HFF-Myc (cell line): ENCODE data around the gene LRRC4C.
"Not testable (repeated sequence)": the region's sequence is repeated elsewhere in the genome, so short reads cannot be mapped to it uniquely, and the experiment has no call there.

Source experiments
- DNase-seq: peaks from one replicate; pipeline ENCODE4 v3.0.0-alpha.2; 2011; ENCODE audit warnings: low read depth; ENCODE audit errors: extremely low read depth
- H3K4me3 ChIP-seq: replicated peaks from 2 replicates; pipeline ENCODE4 v1.5.1; 2011; ENCODE audit warnings: low read depth, mild to moderate bottlenecking, control low read depth, low read length
- TF ChIP-seq, protein P1 (sequence below): IDR thresholded peaks from 2 replicates; pipeline ENCODE4 v1.5.1; 2012; ENCODE audit warnings: mild to moderate bottlenecking, low read depth, low read length, control low read depth; ENCODE audit errors: missing control alignments

The LRRC4C gene

DNA sequence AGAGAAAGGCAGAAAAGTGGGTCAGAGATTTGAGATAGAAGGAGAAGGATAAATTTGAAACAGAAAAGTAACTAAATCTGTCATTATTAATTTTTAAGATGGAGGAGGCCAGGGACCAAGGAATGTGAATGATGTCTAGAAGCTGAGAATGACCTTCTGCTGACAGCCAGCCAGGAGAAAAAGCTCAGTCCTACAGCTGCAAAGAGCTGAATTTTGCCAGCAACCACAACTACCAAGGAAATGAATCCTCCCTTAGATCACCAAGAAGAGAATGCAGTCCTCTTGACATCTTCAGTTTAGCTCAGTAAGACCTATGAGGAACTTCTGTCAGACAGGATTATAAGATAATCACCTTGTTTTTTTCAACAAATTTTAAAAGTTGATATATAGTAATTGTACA lies 538.2 kb downstream of the LRRC4C start:
- no peak for DNase-seq
- no peak overlapping the region for H3K4me3 ChIP-seq
- TF ChIP-seq, protein P1, sequence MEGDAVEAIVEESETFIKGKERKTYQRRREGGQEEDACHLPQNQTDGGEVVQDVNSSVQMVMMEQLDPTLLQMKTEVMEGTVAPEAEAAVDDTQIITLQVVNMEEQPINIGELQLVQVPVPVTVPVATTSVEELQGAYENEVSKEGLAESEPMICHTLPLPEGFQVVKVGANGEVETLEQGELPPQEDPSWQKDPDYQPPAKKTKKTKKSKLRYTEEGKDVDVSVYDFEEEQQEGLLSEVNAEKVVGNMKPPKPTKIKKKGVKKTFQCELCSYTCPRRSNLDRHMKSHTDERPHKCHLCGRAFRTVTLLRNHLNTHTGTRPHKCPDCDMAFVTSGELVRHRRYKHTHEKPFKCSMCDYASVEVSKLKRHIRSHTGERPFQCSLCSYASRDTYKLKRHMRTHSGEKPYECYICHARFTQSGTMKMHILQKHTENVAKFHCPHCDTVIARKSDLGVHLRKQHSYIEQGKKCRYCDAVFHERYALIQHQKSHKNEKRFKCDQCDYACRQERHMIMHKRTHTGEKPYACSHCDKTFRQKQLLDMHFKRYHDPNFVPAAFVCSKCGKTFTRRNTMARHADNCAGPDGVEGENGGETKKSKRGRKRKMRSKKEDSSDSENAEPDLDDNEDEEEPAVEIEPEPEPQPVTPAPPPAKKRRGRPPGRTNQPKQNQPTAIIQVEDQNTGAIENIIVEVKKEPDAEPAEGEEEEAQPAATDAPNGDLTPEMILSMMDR: no peak

DNA sequence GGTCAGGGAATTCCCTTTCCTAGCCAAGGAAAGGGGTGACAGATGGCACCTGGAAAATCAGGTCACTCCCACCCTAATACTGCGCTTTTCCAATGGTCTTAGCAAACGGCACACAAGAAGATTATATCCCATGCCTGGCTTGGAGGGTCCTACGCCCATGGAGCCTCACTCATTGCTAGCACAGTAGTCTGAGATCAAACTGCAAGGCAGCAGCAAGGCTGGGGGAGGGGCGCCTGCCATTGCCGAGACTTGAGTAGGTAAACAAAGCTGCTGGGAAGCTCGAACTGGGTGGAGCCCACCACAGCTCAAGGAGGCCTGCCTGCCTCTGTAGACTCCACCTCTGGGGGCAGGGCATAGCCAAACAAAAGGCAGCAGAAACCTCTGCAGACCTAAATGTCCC lies 548.7 kb downstream of the LRRC4C start:
- DNase-seq, H3K4me3 ChIP-seq: not testable (repeated sequence)

DNA sequence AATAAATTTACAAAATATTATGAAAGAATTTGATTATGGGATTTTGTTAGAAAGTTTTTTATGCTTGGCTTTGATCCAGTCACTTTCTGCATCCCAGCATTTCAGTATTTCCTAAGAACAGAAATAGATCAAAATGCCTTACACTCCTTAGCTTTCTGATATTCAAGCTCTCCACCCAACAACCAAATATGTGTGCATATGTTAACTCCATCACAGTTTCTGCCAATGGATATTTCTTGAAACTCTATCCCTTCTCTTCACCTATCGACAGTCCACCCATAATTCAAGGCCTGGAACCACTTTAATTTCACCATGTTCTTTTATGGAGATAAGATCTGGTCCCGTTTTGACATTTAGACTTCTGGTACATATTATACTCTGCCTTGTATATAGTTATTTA lies 565.0 kb downstream of the LRRC4C start:
- DNase-seq: no peak
- H3K4me3 ChIP-seq: no peak overlapping the region
- TF ChIP-seq, protein P1: no peak

DNA sequence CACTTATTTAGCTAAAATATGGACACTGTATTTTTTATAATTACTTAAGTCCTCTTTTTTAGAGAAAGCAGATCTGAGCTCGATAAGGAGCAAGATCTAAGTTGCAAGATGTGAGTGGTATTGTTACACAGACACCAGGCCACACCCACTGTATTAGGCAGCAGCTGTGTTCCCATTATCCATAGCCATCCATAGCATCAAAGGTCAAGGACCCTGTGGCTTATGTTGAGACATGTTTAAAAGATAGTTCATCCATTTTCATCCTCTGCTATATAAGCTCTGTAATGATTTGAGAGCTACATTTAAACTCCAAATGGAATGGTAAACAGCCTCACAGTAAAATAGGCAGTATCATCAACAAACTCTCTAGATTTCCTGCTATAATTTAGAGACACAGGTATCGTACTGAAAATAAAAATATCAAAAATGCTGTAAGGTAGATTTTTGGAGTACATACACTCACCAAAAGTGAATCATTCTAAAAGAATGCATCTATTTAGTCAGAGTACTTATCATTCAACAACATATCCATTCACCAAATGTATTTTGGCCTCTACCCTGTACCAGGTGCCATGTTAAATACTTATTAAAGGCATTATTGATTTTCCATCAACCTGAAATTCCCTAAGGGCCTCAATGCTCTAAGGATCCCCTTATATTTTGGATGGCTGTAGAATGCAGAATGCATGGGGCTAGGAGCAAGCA lies 574.0 kb downstream of the LRRC4C start:
- no peak for DNase-seq
- TF ChIP-seq, protein P1: no peak
- no peak overlapping the region for H3K4me3 ChIP-seq

DNA sequence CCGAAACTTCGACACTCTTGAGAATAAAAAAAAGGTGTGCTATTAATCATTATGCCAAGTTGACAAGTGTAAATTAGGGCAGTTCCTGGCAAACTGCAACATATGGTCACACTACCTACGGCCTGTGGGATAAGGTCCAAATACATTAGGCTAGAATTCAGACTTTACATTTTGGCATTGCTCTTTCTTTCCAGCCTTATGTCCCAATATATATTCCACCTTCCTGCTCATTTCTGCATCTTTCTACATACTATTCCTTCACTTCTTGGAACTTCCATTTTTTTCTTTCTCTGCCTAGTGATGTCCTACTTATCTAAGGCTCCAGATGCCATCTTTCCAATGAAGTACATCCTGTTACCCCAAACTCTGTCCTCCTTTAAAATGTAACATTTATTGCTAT lies 577.2 kb downstream of the LRRC4C start:
- no peak for DNase-seq
- TF ChIP-seq, protein P1: no peak
- H3K4me3 ChIP-seq: no peak overlapping the region

DNA sequence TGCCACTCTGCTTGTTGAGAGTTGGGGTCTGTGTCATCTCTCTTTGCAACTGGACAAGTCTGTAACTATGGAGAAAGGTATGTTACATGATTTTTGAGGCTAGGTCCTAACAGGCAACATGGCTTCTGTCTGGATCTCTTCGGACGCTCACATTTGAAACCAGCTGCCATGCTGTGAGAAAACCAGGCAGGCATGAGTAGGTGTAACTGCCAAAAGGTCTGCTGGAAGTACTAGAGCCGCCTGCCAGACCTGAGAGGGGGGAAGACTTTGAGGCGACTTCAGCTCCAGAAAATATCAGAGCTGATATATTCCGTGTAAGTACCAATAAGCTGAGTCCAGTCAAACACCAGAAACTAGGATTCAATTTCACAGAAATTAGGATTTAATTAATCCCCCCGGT lies 579.5 kb downstream of the LRRC4C start:
- no peak for DNase-seq
- H3K4me3 ChIP-seq: no peak overlapping the region
- TF ChIP-seq, protein P1: no peak

DNA sequence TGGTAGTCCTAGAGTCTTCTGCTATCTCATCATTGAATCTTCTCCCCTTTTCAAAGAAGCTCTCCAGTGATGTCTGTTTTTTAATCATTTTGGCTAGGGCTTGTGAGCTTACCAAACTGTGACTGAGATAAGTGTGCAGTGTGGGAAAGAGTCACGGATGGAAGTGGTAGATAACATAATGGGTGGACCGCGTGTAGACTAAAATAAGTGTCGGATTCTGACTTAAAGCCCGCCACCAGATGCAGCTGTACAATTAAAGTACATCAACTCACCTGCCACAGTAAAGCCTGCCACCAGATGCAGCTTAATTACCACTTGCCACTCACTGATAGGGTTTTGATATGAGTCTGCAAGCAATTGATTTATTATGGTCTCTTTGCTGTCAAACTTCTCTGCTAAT lies 581.5 kb downstream of the LRRC4C start:
- no peak for DNase-seq
- TF ChIP-seq, protein P1: no peak
- no peak overlapping the region for H3K4me3 ChIP-seq
